Transverse colon (tissue), 4 donors: ENCODE results near the gene CCNG1.

Source experiments
- EP300 ChIP-seq: sonication (generic); formaldehyde crosslinking; IDR thresholded peaks from one replicate; pipeline ENCODE4 v1.6.1; 2017; ENCODE audit warnings: antibody characterized with exemption, low read depth
- POLR2AphosphoS5 ChIP-seq, 3 donors: sonication (generic); formaldehyde crosslinking; IDR thresholded peaks; one replicate each; pipeline ENCODE4 v1.6.1; 2016; ENCODE audit warnings: antibody characterized with exemption in 3 of 3
- TF ChIP-seq, protein P1 (sequence below), 5 experiments: fragments of 200-600 bp in 3 of 5; fragments of 450-650 bp in 2 of 5; sonication (generic) in 3 of 5; IDR thresholded peaks; 1 replicate in 2 of 5; 2 replicates in 3 of 5; pipeline ENCODE4 v1.5.1; 2016 to 2017; ENCODE audit warnings: antibody characterized with exemption in 5 of 5, inconsistent platforms in 3 of 5, mild to moderate bottlenecking in 2 of 5, moderate library complexity in 1 of 5

GRCh38 chr5:163437011-163437308 lies 435 bp upstream of the CCNG1 start:
- TF ChIP-seq, protein P1, sequence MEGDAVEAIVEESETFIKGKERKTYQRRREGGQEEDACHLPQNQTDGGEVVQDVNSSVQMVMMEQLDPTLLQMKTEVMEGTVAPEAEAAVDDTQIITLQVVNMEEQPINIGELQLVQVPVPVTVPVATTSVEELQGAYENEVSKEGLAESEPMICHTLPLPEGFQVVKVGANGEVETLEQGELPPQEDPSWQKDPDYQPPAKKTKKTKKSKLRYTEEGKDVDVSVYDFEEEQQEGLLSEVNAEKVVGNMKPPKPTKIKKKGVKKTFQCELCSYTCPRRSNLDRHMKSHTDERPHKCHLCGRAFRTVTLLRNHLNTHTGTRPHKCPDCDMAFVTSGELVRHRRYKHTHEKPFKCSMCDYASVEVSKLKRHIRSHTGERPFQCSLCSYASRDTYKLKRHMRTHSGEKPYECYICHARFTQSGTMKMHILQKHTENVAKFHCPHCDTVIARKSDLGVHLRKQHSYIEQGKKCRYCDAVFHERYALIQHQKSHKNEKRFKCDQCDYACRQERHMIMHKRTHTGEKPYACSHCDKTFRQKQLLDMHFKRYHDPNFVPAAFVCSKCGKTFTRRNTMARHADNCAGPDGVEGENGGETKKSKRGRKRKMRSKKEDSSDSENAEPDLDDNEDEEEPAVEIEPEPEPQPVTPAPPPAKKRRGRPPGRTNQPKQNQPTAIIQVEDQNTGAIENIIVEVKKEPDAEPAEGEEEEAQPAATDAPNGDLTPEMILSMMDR (IDR thresholded peaks at IDR 0.05) = no peak
- TF ChIP-seq EP300 = no peak
- TF ChIP-seq POLR2AphosphoS5 (IDR thresholded peaks at IDR 0.05) = no peak
